Thyroid gland (tissue), 4 donors: Measurements from ENCODE around the gene CLRN3. TPM values are rescaled to one million over a fixed set of nuclear protein-coding genes. Genes with fewer than 3 reads are reported as not detected.

Source experiments
- DNase-seq, 2 donors: peaks; one replicate each; pipeline ENCODE4 v3.0.0-alpha.2; 2019
- H3K27ac ChIP-seq, 3 donors: fragments of 200-600 bp; sonication (generic); 1 replicate in 2 of 3; 2 replicates in 1 of 3; pipeline ENCODE4 v1.5.1; 2016 to 2019; ENCODE audit warnings: mild to moderate bottlenecking in 1 of 3, moderate library complexity in 1 of 3
- H3K27me3 ChIP-seq: fragments of 200-600 bp; sonication (generic); one replicate; pipeline ENCODE4 v1.5.1; 2019
- H3K36me3 ChIP-seq, 2 donors: fragments of 200-600 bp; sonication (generic); one replicate each; pipeline ENCODE4 v1.5.1; 2016 to 2019
- H3K4me1 ChIP-seq, 2 donors: fragments of 200-600 bp; sonication (generic); one replicate each; pipeline ENCODE4 v1.5.1; 2017 to 2019
- H3K4me3 ChIP-seq, 3 donors: fragments of 200-600 bp; sonication (generic); replicated peaks in 1 of 3; 1 replicate in 2 of 3; 2 replicates in 1 of 3; pipeline ENCODE4 v1.5.1; 2016; ENCODE audit warnings: mild to moderate bottlenecking in 1 of 3
- H3K9me3 ChIP-seq: fragments of 200-600 bp; sonication (generic); one replicate; pipeline ENCODE4 v1.5.1; 2017
- CTCF ChIP-seq, 6 experiments: fragments of 200-600 bp in 3 of 6; fragments of 450-650 bp in 3 of 6; sonication (generic) in 3 of 6; IDR thresholded peaks; one replicate each; pipeline ENCODE4 v1.5.1; 2016 to 2019; ENCODE audit warnings: antibody characterized with exemption in 6 of 6, mild to moderate bottlenecking in 2 of 6, inconsistent platforms in 1 of 6, moderate library complexity in 1 of 6
- POLR2A ChIP-seq, 2 donors: fragments of 450-650 bp; IDR thresholded peaks; one replicate each; pipeline ENCODE4 v1.6.1; 2017; ENCODE audit warnings: antibody characterized with exemption in 2 of 2, mild to moderate bottlenecking in 2 of 2, moderate library complexity in 1 of 2
- WGBS, 2 donors: methylation state at CpG; one replicate each; pipeline ENCODE4 v1.1.5; 2017; 5-methylcytosine and 5-hydroxymethylcytosine counted together
- intact Hi-C: fragments of 100-400 bp; cut with DNase I; formaldehyde crosslinking; loops from one replicate; pipeline ENCODE4 v1.15.1; 2023
- total RNA-seq, 4 donors: library from RNA; depleted of rRNA; stranded (reverse); fragments of >200 nt; gene quantifications; one replicate each; pipeline ENCODE4 v1.2.3, GENCODE V29; 2016

CLRN3 gene
- total RNA-seq, 4 donors from 2014 or later = not detected

DNA sequence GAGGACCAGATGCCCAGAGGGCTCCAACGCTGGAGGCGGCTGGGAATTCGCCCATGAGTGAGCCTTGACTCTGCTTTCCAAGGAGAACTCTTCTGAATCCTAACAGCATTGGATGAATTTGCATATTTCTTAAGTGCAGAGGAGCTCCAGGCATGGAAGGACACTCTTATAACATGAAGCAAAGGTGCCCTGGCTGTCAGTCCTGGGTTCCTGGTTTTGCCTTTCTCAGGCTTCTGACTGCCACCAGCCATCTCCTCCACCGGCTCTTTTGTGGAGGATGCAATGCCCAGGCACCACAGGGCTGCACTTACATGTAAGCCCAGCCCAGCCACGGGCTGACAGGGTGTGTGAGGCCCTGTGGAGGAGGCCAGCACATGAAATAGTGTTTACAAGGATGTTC, 8.2 kb downstream of the CLRN3 start:
- Histone ChIP-seq H3K36me3 (no peaks in the 10 kb centered on the region), H3K4me3 (no peak overlapping the region), H3K4me1 (no peaks in the 10 kb centered on the region), H3K27me3 (no peaks in the 10 kb centered on the region), H3K27ac (no peak overlapping the region), H3K9me3 (no peaks in the 10 kb centered on the region)
- TF ChIP-seq POLR2A (IDR thresholded peaks at IDR 0.05) = no peak
- no peak for TF ChIP-seq CTCF (IDR thresholded peaks at IDR 0.05)
- WGBS, 2 donors = 77 to 79% methylated on average over 5 of the region's 5 CpGs
- intact Hi-C loops = no loop called here
- no peak for DNase-seq

DNA sequence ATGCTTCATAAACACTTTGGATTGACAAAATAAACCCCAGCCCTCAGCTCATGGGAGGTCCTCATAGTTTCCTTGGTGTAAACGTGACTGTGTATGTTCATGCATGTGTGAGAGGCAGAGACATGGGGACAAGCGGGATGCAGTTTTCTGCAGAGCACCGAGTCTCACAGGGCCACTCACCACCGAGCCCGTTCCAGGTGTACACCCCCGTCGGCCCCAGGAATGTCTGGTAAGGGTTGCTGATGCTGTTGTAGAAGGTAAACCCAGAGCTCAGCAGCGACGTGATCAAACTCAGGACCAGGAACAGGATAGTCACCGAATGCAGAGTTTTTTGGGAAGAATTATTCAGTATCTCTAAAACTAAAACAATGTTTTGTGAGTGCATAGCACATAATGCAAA, 9.2 kb downstream of the CLRN3 start:
- 87 to 88% methylated on average over 4 to 10 of the region's 10 CpGs for WGBS, 2 donors

DNA sequence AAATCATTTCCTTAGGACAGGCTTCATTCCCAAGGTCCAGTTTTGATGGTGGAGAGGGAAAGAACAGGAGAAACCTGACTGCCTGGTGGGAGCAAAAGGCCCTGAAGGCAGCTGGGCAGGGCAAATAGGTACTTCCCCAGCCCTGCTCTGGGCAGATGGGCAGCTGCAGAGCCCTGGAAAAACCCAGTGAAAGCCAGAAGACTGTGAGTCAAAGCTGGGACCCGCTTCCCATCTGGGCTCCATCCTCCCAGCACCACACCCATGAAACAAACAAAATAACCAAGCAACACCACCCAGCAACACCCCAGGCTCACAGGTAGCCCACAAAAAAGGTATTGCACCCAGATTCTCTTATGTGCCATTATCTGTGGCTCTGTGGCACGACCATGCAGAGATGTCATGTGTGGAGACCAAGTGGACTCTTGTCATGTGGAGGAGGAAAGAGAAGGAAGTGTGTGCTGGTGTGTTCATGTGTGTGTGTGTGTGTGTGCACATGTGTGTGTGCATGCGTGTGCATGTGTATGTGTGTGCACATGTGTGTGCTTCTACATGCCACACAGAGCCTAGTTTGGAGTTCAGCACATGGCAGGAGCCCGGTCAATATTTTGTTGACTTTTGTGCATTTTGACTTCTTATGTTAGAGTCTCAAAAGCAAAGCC, 9.8 kb downstream of the CLRN3 start:
- intact Hi-C loops = no loop called here

More for the DNA sequence above, 9.2 kb downstream of the CLRN3 start:
- H3K9me3 ChIP-seq = no peaks in the 10 kb centered on the region
- TF ChIP-seq CTCF (IDR thresholded peaks at IDR 0.05) = no peak
- no peak for TF ChIP-seq POLR2A (IDR thresholded peaks at IDR 0.05)
- H3K4me3 ChIP-seq = no peak overlapping the region
- no peaks in the 10 kb centered on the region for H3K27me3 ChIP-seq
- no peak overlapping the region for H3K27ac ChIP-seq
- intact Hi-C loops = no loop called here
- no peaks in the 10 kb centered on the region for H3K4me1 ChIP-seq
- no peaks in the 10 kb centered on the region for H3K36me3 ChIP-seq
- DNase-seq = no peak

GRCh38 chr10:127882391-127882790, 10.3 kb downstream of the CLRN3 start:
- H3K27ac ChIP-seq = no peak overlapping the region
- DNase-seq = no peak
- 79 to 86% methylated on average over 8 of the region's 8 CpGs for WGBS, 2 donors

More for the DNA sequence above, 9.8 kb downstream of the CLRN3 start:
- 78 to 83% methylated on average over 3 to 4 of the region's 4 CpGs for WGBS, 2 donors
- TF ChIP-seq POLR2A (IDR thresholded peaks at IDR 0.05) (no peak), CTCF (IDR thresholded peaks at IDR 0.05) (no peak)
- no peak for DNase-seq
- Histone ChIP-seq H3K4me3 (no peak overlapping the region), H3K9me3 (no peaks in the 10 kb centered on the region), H3K36me3 (no peaks in the 10 kb centered on the region), H3K27ac (no peak overlapping the region), H3K4me1 (no peaks in the 10 kb centered on the region), H3K27me3 (no peaks in the 10 kb centered on the region)

More at GRCh38 chr10:127882391-127882790, 10.3 kb downstream of the CLRN3 start:
- H3K27me3 ChIP-seq = no peaks in the 10 kb centered on the region
- H3K9me3 ChIP-seq = no peaks in the 10 kb centered on the region
- H3K4me1 ChIP-seq = no peaks in the 10 kb centered on the region
- TF ChIP-seq POLR2A (IDR thresholded peaks at IDR 0.05) = no peak
- TF ChIP-seq CTCF (IDR thresholded peaks at IDR 0.05) = no peak
- H3K36me3 ChIP-seq = no peaks in the 10 kb centered on the region
- no peak overlapping the region for H3K4me3 ChIP-seq
- intact Hi-C loops = no loop called here
